Peyer's patch (tissue), 4 donors: ENCODE data around the gene PLS1. TPM values are rescaled to one million over a fixed set of nuclear protein-coding genes. Genes with fewer than 3 reads are reported as not detected.
"Not testable (repeated sequence)": the region's sequence is repeated elsewhere in the genome, so short reads cannot be mapped to it uniquely, and the experiment has no call there.

Experiments
- DNase-seq, 3 donors: peaks; one replicate each; pipeline ENCODE4 v3.0.0-alpha.2; 2017 to 2019
- H3K27ac ChIP-seq, 4 donors: fragments of 200-600 bp; sonication (generic); one replicate each; pipeline ENCODE4 v1.5.1; 2016 to 2019
- H3K27me3 ChIP-seq, 2 donors: fragments of 200-600 bp; sonication (generic); one replicate each; pipeline ENCODE4 v1.5.1; 2019
- H3K36me3 ChIP-seq, 3 donors: fragments of 200-600 bp; sonication (generic); one replicate each; pipeline ENCODE4 v1.5.1; 2016 to 2019
- H3K4me1 ChIP-seq, 4 donors: fragments of 200-600 bp; sonication (generic); one replicate each; pipeline ENCODE4 v1.5.1; 2016 to 2019
- H3K4me3 ChIP-seq, 4 donors: fragments of 200-600 bp; sonication (generic); 1 replicate in 3 of 4; 2 replicates in 1 of 4; pipeline ENCODE4 v1.5.1; 2016 to 2019; ENCODE audit warnings: mild to moderate bottlenecking in 1 of 4
- H3K9me3 ChIP-seq, 4 donors: fragments of 200-600 bp; sonication (generic); one replicate each; pipeline ENCODE4 v1.5.1; 2016 to 2019; ENCODE audit warnings: mild to moderate bottlenecking in 1 of 4
- CTCF ChIP-seq, 6 experiments: fragments of 450-650 bp in 4 of 6; fragments of 200-600 bp in 2 of 6; sonication (generic) in 1 of 6; IDR thresholded peaks; one replicate each; pipeline ENCODE4 v1.5.1; 2017 to 2019; ENCODE audit warnings: antibody characterized with exemption in 6 of 6, mild to moderate bottlenecking in 3 of 6, moderate library complexity in 1 of 6
- POLR2A ChIP-seq, 2 donors: fragments of 450-650 bp; IDR thresholded peaks; one replicate each; pipeline ENCODE4 v1.5.1; 2017; ENCODE audit warnings: antibody characterized with exemption in 2 of 2, mild to moderate bottlenecking in 2 of 2, moderate library complexity in 2 of 2
- total RNA-seq, 4 donors: library from RNA; depleted of rRNA; stranded (reverse); fragments of >200 nt; gene quantifications; one replicate each; pipeline ENCODE4 v1.1.0, GENCODE V29; 2016

Gene PLS1
- total RNA-seq = 100 to 1,000 TPM in 3 of 4 donors, 10 to 100 TPM in 1; 48.7 to 661 (median 328) TPM

DNA sequence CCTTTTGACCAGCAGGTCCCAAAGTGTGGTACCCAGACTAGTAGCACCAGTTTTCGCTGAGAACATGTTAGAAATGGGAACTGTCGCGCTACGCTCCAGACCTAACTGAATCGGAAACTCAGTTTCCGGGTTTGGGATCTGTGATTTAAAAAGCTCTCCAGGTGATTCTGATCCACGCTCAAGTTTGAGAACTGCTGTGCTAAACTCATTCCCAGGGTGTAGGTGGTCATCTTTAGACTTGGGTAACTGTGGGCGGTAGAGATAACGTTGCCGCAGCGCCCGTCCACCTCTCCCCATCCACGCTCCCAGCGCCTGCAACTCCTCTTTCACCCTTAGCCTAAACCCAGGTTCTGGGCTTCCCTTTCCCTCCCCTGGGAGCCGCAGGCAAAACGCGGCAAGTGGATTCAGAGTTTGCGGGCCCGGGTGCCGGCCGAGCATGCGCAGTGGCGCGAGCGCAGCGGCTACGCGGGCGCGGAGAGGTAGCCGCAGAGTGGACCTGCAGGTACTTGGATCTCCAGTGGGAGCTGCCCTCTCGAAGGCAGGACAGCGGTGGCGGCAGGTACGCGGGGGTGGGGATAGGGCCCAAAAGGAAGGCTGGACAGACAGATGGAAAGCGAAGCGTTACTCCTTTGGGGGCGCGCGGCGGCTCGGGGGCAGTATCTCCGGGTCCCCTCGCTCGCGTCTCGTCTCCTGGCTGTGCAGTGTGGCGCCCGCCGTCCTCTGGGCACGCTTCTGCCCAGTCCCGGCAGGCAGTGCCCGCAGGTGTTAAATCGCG is at the start of gene PLS1:
PLS1 (plus strand) TSS at position 443 of the 775 bp plus-strand sequence. CDS start 67,845 bp downstream, outside the sequence.
- H3K27me3 ChIP-seq = no peaks in the 10 kb centered on the region
- H3K4me1 ChIP-seq = no peaks in the 10 kb centered on the region
- peak within 1 kb of the TSS; percentile 45 to 83 (median 70) for H3K4me3 ChIP-seq
- no peaks in the 10 kb centered on the region for H3K36me3 ChIP-seq
- no peaks in the 10 kb centered on the region for H3K9me3 ChIP-seq
- peak; percentile 88 to 98 for TF ChIP-seq POLR2A (IDR thresholded peaks at IDR 0.05)
- peak in 2 of 6 experiments; percentile 31 to 38 for TF ChIP-seq CTCF (IDR thresholded peaks at IDR 0.05)
- H3K27ac ChIP-seq = peak within 1 kb of the TSS; percentile 53 to 90 (median 73)
- peak; percentile 71 to 97 (median 94) for DNase-seq

- Histone ChIP-seq H3K4me3 (no peak overlapping the region), H3K27me3 (no peaks in the 10 kb centered on the region), H3K9me3 (no peaks in the 10 kb centered on the region), H3K27ac (no peak overlapping the region), H3K36me3 (peaks cover 0 to 72% (median 0%) of the 10 kb centered on the region in 3 donors), H3K4me1 (no peaks in the 10 kb centered on the region)
- no peak for DNase-seq
- TF ChIP-seq POLR2A (IDR thresholded peaks at IDR 0.05) (no peak), CTCF (IDR thresholded peaks at IDR 0.05) (no peak)
These were observed 46.2 kb upstream of the PLS1 start for GRCh38 chr3:142549986-142550385.

DNA sequence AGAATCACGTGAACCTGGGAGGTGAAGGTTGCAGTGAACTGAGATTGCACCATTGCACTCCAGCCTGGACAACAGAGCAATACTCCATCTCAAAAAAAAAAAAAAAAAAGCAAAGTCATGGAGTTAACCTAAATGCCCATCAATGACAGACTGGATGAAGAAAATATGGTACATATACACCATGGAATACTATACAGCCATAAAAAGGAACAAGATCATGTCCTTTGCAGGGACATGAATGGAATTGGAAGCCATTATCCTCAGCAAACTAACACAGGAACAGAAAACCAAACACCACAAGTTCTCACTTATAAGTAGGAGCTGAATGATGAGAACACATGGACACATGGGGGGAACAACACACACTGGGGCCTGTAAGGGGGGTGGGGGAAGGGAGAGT is 43.6 kb upstream of the PLS1 start:
- peaks cover 0 to 92% (median 0%) of the 10 kb centered on the region in 3 donors for H3K36me3 ChIP-seq
- not testable (repeated sequence) for H3K9me3 ChIP-seq, H3K4me3 ChIP-seq, DNase-seq, H3K4me1 ChIP-seq, H3K27me3 ChIP-seq, H3K27ac ChIP-seq

DNA sequence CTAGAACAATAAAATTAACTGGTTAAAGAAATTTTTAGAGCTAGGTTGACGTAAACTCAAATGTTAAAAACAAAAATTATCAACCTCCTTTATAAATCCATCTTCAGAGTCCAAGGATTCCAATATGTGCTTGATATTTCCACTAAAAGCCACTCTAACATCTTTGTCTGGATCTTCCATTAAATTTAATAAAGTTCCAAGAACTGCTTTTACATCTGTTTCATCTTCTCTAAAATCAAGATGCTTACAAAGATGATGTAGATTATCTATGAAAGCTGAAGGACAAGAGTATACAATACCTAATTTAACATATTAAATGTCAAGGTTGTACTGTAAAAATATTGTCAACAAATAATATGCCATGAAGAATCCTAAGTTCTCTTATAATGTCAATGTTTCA is 42.5 kb upstream of the PLS1 start:
- DNase-seq = peak in 1 of 3 donors; percentile 96
- H3K4me1 ChIP-seq = no peaks in the 10 kb centered on the region
- no peak overlapping the region for H3K4me3 ChIP-seq
- no peak for TF ChIP-seq POLR2A (IDR thresholded peaks at IDR 0.05)
- no peak for TF ChIP-seq CTCF (IDR thresholded peaks at IDR 0.05)
- H3K27me3 ChIP-seq = no peaks in the 10 kb centered on the region
- H3K9me3 ChIP-seq = no peaks in the 10 kb centered on the region
- H3K36me3 ChIP-seq = peaks cover 0 to 92% (median 0%) of the 10 kb centered on the region in 3 donors
- no peak overlapping the region for H3K27ac ChIP-seq

GRCh38 chr3:142560118-142560517 is 36.1 kb upstream of the PLS1 start:
- Histone ChIP-seq H3K9me3 (no peaks in the 10 kb centered on the region), H3K27ac (no peak overlapping the region), H3K27me3 (no peaks in the 10 kb centered on the region), H3K36me3 (peaks cover 0 to 57% (median 0%) of the 10 kb centered on the region in 3 donors), H3K4me1 (no peaks in the 10 kb centered on the region), H3K4me3 (no peak overlapping the region)
- DNase-seq = no peak
- TF ChIP-seq POLR2A (IDR thresholded peaks at IDR 0.05) = no peak
- TF ChIP-seq CTCF (IDR thresholded peaks at IDR 0.05) = no peak

GRCh38 chr3:142563496-142563997 is 32.6 kb upstream of the PLS1 start:
- DNase-seq = no peak
- H3K4me1 ChIP-seq = no peaks in the 10 kb centered on the region
- no peak for TF ChIP-seq POLR2A (IDR thresholded peaks at IDR 0.05)
- no peak for TF ChIP-seq CTCF (IDR thresholded peaks at IDR 0.05)
- no peak overlapping the region for H3K27ac ChIP-seq
- no peaks in the 10 kb centered on the region for H3K27me3 ChIP-seq
- H3K4me3 ChIP-seq = no peak overlapping the region
- no peaks in the 10 kb centered on the region for H3K9me3 ChIP-seq
- peaks cover 0 to 28% (median 0%) of the 10 kb centered on the region in 3 donors for H3K36me3 ChIP-seq
